Left colon (tissue), 2 donors: ENCODE data around the gene TSPAN3. TPM values are rescaled to one million over a fixed set of nuclear protein-coding genes. Genes with fewer than 3 reads are reported as not detected.
A peak's percentile ranks its signal among the peaks of the same experiment; 100 is the strongest.

Experiments
- ATAC-seq: fragments of 200-7000 bp; cut with Tn5 transposase; one replicate; pipeline ENCODE4 v1.9.1; 2020; ENCODE audit warnings: mild to moderate bottlenecking, moderate library complexity
- DNase-seq, 2 donors: peaks; one replicate each; pipeline ENCODE4 v3.0.0-alpha.2; 2020
- intact Hi-C, 2 donors: fragments of 100-400 bp; cut with DNase I in 1 of 2; cut with micrococcal nuclease in 1 of 2; formaldehyde crosslinking; loops; one replicate each; pipeline versions ENCODE4 v1.11.2 to v1.14.0; 2022; cut with DNase I, micrococcal nuclease
- total RNA-seq, 2 donors: library from RNA; stranded (reverse); fragmentation: NEBNext Ultra II Directional; extraction: Animal tissue kit (Norgen Biotek cat#: 25700); gene quantifications; one replicate each; pipeline ENCODE4 v1.2.1, GENCODE V29; 2021
- donor health status: DM: no; HTN: no; CAD: no.
- donor health status: DM: yes; HTN: yes; CAD: no.

The TSPAN3 gene
- total RNA-seq, 2 donors from 2014 or later, result 708 to 954 TPM

- DNase-seq (peak; percentile 60 to 63), ATAC-seq (peak; percentile 52)
- intact Hi-C loops, result loop anchor here in 1 of 2 donors (10.0 kb wide), 2 partner anchors 75 to 515 kb away; no protein-coding TSS in a partner anchor
Observed at GRCh38 chr15:77029166-77030047, 41.5 kb downstream of the TSPAN3 start.

- DNase-seq (peak; percentile 3 to 25), ATAC-seq (no peak)
- intact Hi-C loops, result loop anchor here in 1 of 2 donors (10.0 kb wide), 1 partner anchor 516 kb away; no protein-coding TSS in a partner anchor
Observed at GRCh38 chr15:77028451-77029165, 42.3 kb downstream of the TSPAN3 start.

- intact Hi-C loops, result loop anchor here in 1 of 2 donors (10.0 kb wide), 1 partner anchor 517 kb away; no protein-coding TSS in a partner anchor
- ATAC-seq, result peak; percentile 21
- DNase-seq, result peak; percentile 25 to 41
Observed at GRCh38 chr15:77027697-77028450, 43.0 kb downstream of the TSPAN3 start.

- ATAC-seq, result no peak
- peak; percentile 5 to 18 for DNase-seq
- intact Hi-C loops, result loop anchor here in 1 of 2 donors (10.0 kb wide), 1 partner anchor 518 kb away; no protein-coding TSS in a partner anchor
Observed at GRCh38 chr15:77027111-77027696, 43.7 kb downstream of the TSPAN3 start.

GRCh38 chr15:77026501-77027110 is 44.3 kb downstream of the TSPAN3 start:
- DNase-seq (peak; percentile 4 to 20), ATAC-seq (no peak)
- intact Hi-C loops, result loop anchor here in 1 of 2 donors (10.0 kb wide), 1 partner anchor 518 kb away; no protein-coding TSS in a partner anchor

GRCh38 chr15:77025941-77026411 is 44.9 kb downstream of the TSPAN3 start:
- intact Hi-C loops, result loop anchor here in 1 of 2 donors (10.0 kb wide), 1 partner anchor 519 kb away; no protein-coding TSS in a partner anchor
- peak; percentile 4 to 11 for DNase-seq

GRCh38 chr15:77025083-77025901 is 45.6 kb downstream of the TSPAN3 start:
- intact Hi-C loops, result loop anchor here in 1 of 2 donors (10.0 kb wide), 1 partner anchor 520 kb away; no protein-coding TSS in a partner anchor
- ATAC-seq (no peak), DNase-seq (peak; percentile 3 to 21)

More at GRCh38 chr15:77025941-77026411, 44.9 kb downstream of the TSPAN3 start:
- ATAC-seq, result no peak

GRCh38 chr15:77024273-77025082 is 46.4 kb downstream of the TSPAN3 start:
- intact Hi-C loops, result loop anchor here in 1 of 2 donors (10.0 kb wide), 1 partner anchor 520 kb away; no protein-coding TSS in a partner anchor
- peak; percentile 21 to 78 for DNase-seq

GRCh38 chr15:77023576-77024272 is 47.2 kb downstream of the TSPAN3 start:
- DNase-seq, result peak in 1 of 2 donors; percentile 25
- ATAC-seq, result no peak
- intact Hi-C loops, result loop anchor here in 1 of 2 donors (10.0 kb wide), 1 partner anchor 521 kb away; no protein-coding TSS in a partner anchor

More at GRCh38 chr15:77024273-77025082, 46.4 kb downstream of the TSPAN3 start:
- ATAC-seq, result peak; percentile 53

GRCh38 chr15:77022646-77023575 is 48.0 kb downstream of the TSPAN3 start:
- peak in 1 of 2 donors; percentile 15 for DNase-seq
- intact Hi-C loops, result loop anchor here in 1 of 2 donors (10.0 kb wide), 1 partner anchor 522 kb away; no protein-coding TSS in a partner anchor
- no peak for ATAC-seq

GRCh38 chr15:77021803-77022381 is 49.0 kb downstream of the TSPAN3 start:
- peak in 1 of 2 donors; percentile 35 for DNase-seq
- intact Hi-C loops, result loop anchor here in 1 of 2 donors (10.0 kb wide), 1 partner anchor 523 kb away; no protein-coding TSS in a partner anchor
- no peak for ATAC-seq

- intact Hi-C loops, result loop anchor here in 1 of 2 donors (10.0 kb wide), 1 partner anchor 524 kb away; no protein-coding TSS in a partner anchor
- DNase-seq (peak in 1 of 2 donors; percentile 18), ATAC-seq (no peak)
Observed at GRCh38 chr15:77021088-77021481, 49.8 kb downstream of the TSPAN3 start.

GRCh38 chr15:77020348-77021087 is 50.4 kb downstream of the TSPAN3 start:
- DNase-seq (peak in 1 of 2 donors; percentile 9), ATAC-seq (no peak)
- intact Hi-C loops, result loop anchor here in 1 of 2 donors (10.0 kb wide), 1 partner anchor 524 kb away; no protein-coding TSS in a partner anchor
